SK-N-SH (cell line): ENCODE data around the gene GALM. TPM values are rescaled to one million over a fixed set of nuclear protein-coding genes. Genes with fewer than 3 reads are reported as not detected.

Source experiments
- CTCF ChIA-PET: fragments of 300-600, 350-600 bp; formaldehyde crosslinking; extraction: SDS; loops from one replicate; lab custom pipeline; 2021; lab: Yijun Ruan, JAX
- POLR2A ChIA-PET: fragments of 350-600 bp; sonication (Branson Sonifier 250); formaldehyde crosslinking; extraction: SDS; loops from one replicate; lab custom pipeline; 2020; ENCODE audit warnings: antibody characterized with exemption, inconsistent platforms; lab: Yijun Ruan, JAX
- DNase-seq: peaks from one replicate; pipeline ENCODE4 v3.0.0; 2012
- H2AFZ ChIP-seq: fragments of 200-600 bp; sonication (generic); 2 replicates; pipeline ENCODE4 v1.8.1; 2016; ENCODE audit warnings: antibody characterized with exemption, mild to moderate bottlenecking, low read depth
- H3F3A ChIP-seq: fragments of 200-600 bp; sonication (generic); replicated peaks from 2 replicates; pipeline ENCODE3; 2016; ENCODE audit warnings: antibody characterized with exemption, mild to moderate bottlenecking; ENCODE audit not compliant: insufficient read depth
- H3K27ac ChIP-seq, 2 experiments: fragments of 200-500 bp in 1 of 2; fragments of 200-600 bp in 1 of 2; sonication (Bioruptor generic) in 1 of 2; sonication (generic), shearing (Covaris generic) in 1 of 2; 2 replicates each; pipeline versions ENCODE4 v1.5.1 to v1.6.1; 2014 to 2016; ENCODE audit warnings: low read depth in 2 of 2, inconsistent platforms in 1 of 2, low read length in 1 of 2, mild to moderate bottlenecking in 1 of 2, mixed read lengths in 1 of 2
- H3K27me3 ChIP-seq: fragments of 200-600 bp; sonication (generic), shearing (Covaris generic); 2 replicates; pipeline ENCODE4 v1.6.1; 2016; ENCODE audit warnings: mixed run types; ENCODE audit not compliant: insufficient read depth
- H3K36me3 ChIP-seq, 2 experiments: fragments of 200-500 bp in 1 of 2; fragments of 200-600 bp in 1 of 2; sonication (Bioruptor generic) in 1 of 2; sonication (generic) in 1 of 2; replicated peaks in 1 of 2; 2 replicates each; pipeline versions ENCODE3 to v1.5.1; 2014 to 2016; ENCODE audit warnings: low read length in 1 of 2, mild to moderate bottlenecking in 1 of 2; ENCODE audit not compliant: insufficient read depth in 2 of 2, control insufficient read depth in 1 of 2
- H3K4me1 ChIP-seq, 2 experiments: fragments of 200-500 bp in 1 of 2; fragments of 200-600 bp in 1 of 2; sonication (Bioruptor generic) in 1 of 2; sonication (generic), shearing (Covaris generic) in 1 of 2; 2 replicates each; pipeline versions ENCODE4 v1.5.1 to v1.6.1; 2014 to 2016; ENCODE audit warnings: low read depth in 1 of 2, low read length in 1 of 2, mixed run types in 1 of 2; ENCODE audit not compliant: insufficient read depth in 2 of 2, control insufficient read depth in 1 of 2
- H3K4me2 ChIP-seq: fragments of 200-600 bp; sonication (generic), shearing (Covaris generic); 2 replicates; pipeline ENCODE4 v1.6.1; 2017; ENCODE audit warnings: mixed run types
- H3K4me3 ChIP-seq, 2 experiments: fragments of 200-500 bp in 1 of 2; fragments of 200-600 bp in 1 of 2; sonication (Bioruptor generic) in 1 of 2; sonication (generic), shearing (Covaris generic) in 1 of 2; 2 replicates each; pipeline versions ENCODE4 v1.5.1 to v1.8.1; 2014 to 2016; ENCODE audit warnings: low read depth in 2 of 2, inconsistent platforms in 1 of 2, low read length in 1 of 2, mild to moderate bottlenecking in 1 of 2, mixed read lengths in 1 of 2, moderate library complexity in 1 of 2
- H3K79me2 ChIP-seq: fragments of 200-600 bp; sonication (generic); 2 replicates; pipeline ENCODE4 v1.8.1; 2017; ENCODE audit warnings: mild to moderate bottlenecking; ENCODE audit not compliant: insufficient read depth
- H3K9ac ChIP-seq: fragments of 200-600 bp; sonication (generic); 2 replicates; pipeline ENCODE4 v1.6.1; 2017; ENCODE audit warnings: mixed run types
- H3K9me2 ChIP-seq: fragments of 200-600 bp; sonication (generic); 2 replicates; pipeline ENCODE4 v1.6.1; 2017; ENCODE audit warnings: mixed run types
- H3K9me3 ChIP-seq: fragments of 200-600 bp; sonication (generic); 2 replicates; pipeline ENCODE4 v1.6.1; 2017; ENCODE audit warnings: mixed run types, mild to moderate bottlenecking, moderate library complexity
- H4K20me1 ChIP-seq: fragments of 200-600 bp; sonication (generic); 2 replicates; pipeline ENCODE4 v1.6.1; 2017; ENCODE audit warnings: mild to moderate bottlenecking, mixed run types; ENCODE audit not compliant: insufficient read depth
- CHD2 ChIP-seq: fragments of 150-350 bp; IDR thresholded peaks from 2 replicates; pipeline ENCODE4 v1.6.1; 2018; ENCODE audit warnings: low read length; ENCODE audit not compliant: partially characterized antibody
- CTCF ChIP-seq: fragments of 200-600 bp; sonication (generic); IDR thresholded peaks from 2 replicates; pipeline ENCODE4 v1.6.1; 2017; ENCODE audit warnings: antibody characterized with exemption, mild to moderate bottlenecking, moderate library complexity
- ELF1 ChIP-seq: IDR thresholded peaks from 2 replicates; pipeline ENCODE4 v1.4.0; 2012
- FOXJ3 ChIP-seq: sonication (generic); formaldehyde crosslinking; IDR thresholded peaks from 2 replicates; pipeline ENCODE4 v1.5.1; 2020; ENCODE audit warnings: mild to moderate bottlenecking, missing genetic modification reagents
- IRF3 ChIP-seq: fragments of 150-350 bp; IDR thresholded peaks from 2 replicates; pipeline ENCODE4 v1.6.1; 2016; ENCODE audit warnings: mild to moderate bottlenecking, low read depth, low read length
- MAX ChIP-seq: IDR thresholded peaks from 2 replicates; pipeline ENCODE4 v1.4.0; 2012; ENCODE audit warnings: low read depth
- MXI1 ChIP-seq: IDR thresholded peaks from 2 replicates; pipeline ENCODE4 v1.6.1; 2012; ENCODE audit warnings: mild to moderate bottlenecking, low read depth, low read length, improper control_type of control experiment
- NRF1 ChIP-seq: IDR thresholded peaks from 2 replicates; pipeline ENCODE4 v1.6.1; 2012; ENCODE audit warnings: low read depth, mild to moderate bottlenecking, low read length
- RCOR1 ChIP-seq: fragments of 150-350 bp; IDR thresholded peaks from 2 replicates; pipeline ENCODE4 v1.6.1; 2017; ENCODE audit warnings: antibody characterized with exemption, low read length
- REST ChIP-seq: IDR thresholded peaks from 2 replicates; pipeline ENCODE4 v1.6.1; 2012; ENCODE audit warnings: mild to moderate bottlenecking, low read depth, low read length, moderate library complexity
- RFX5 ChIP-seq: IDR thresholded peaks from 2 replicates; pipeline ENCODE4 v1.6.1; 2012; ENCODE audit warnings: mild to moderate bottlenecking, improper control_type of control experiment, low read length
- RXRA ChIP-seq: IDR thresholded peaks from 2 replicates; pipeline ENCODE4 v1.4.0; 2012; ENCODE audit warnings: low read depth, mild to moderate bottlenecking, borderline replicate concordance
- SMC3 ChIP-seq: IDR thresholded peaks from 2 replicates; pipeline ENCODE4 v1.6.1; 2012; ENCODE audit warnings: low read depth, low read length, improper control_type of control experiment
- TAF1 ChIP-seq: IDR thresholded peaks from 2 replicates; pipeline ENCODE4 v1.6.1; 2012; ENCODE audit warnings: low read depth, mild to moderate bottlenecking, low read length, moderate library complexity, borderline replicate concordance
- TCF12 ChIP-seq: IDR thresholded peaks from 2 replicates; pipeline ENCODE4 v1.4.0; 2012
- polyA plus RNA-seq, 3 experiments: library from polyadenylated mRNA; depleted of rRNA; stranded (reverse); fragments of >200 nt; gene quantifications; 2 replicates each; pipeline ENCODE4 v1.2.3, GENCODE V29; 2012

The GALM gene
- polyA plus RNA-seq, 1 of the 3 experiments (the other 2 are of a cell fraction): 17.9 TPM

GRCh38 chr2:38632980-38633379 is 32.9 kb upstream of the GALM start:
- no peak overlapping the region for H2AFZ ChIP-seq
- H3K4me3 ChIP-seq: no peak overlapping the region
- H3K9me2 ChIP-seq: no peaks in the 10 kb centered on the region
- no peak overlapping the region for H3K27ac ChIP-seq
- TF ChIP-seq TCF12 (no peak), TAF1 (no peak), CTCF (no peak), MAX (no peak), MXI1 (no peak), REST (no peak), NRF1 (no peak), RCOR1 (no peak), RXRA (no peak), CHD2 (no peak), IRF3 (no peak), SMC3 (no peak), FOXJ3 (CRISPR knock-in tag) (no peak), RFX5 (no peak), ELF1 (no peak)
- no peaks in the 10 kb centered on the region for H4K20me1 ChIP-seq
- peaks cover 10% of the 10 kb centered on the region for H3F3A ChIP-seq
- H3K4me2 ChIP-seq: no peak overlapping the region
- H3K9me3 ChIP-seq: no peaks in the 10 kb centered on the region
- H3K79me2 ChIP-seq: no peaks in the 10 kb centered on the region
- H3K4me1 ChIP-seq: peaks cover 0 to 10% of the 10 kb centered on the region in 2 experiments; a peak in 2 of 4 replicates
- ChIA-PET POLR2A (no interaction called here), CTCF (interaction anchor here (1.1 kb wide), 1 partner anchor 29 kb away, joined by 5 read pairs; no protein-coding TSS in a partner anchor)
- H3K36me3 ChIP-seq: no peaks in the 10 kb centered on the region
- H3K27me3 ChIP-seq: no peaks in the 10 kb centered on the region
- DNase-seq: no peak
- H3K9ac ChIP-seq: no peak overlapping the region
